Right lobe of liver (tissue), 4 donors: ENCODE measurements around the gene TTF1.

ENCODE experiments used
- POLR2A ChIP-seq: fragments of 450-650 bp; IDR thresholded peaks from one replicate; pipeline ENCODE4 v1.6.1; 2017; ENCODE audit warnings: antibody characterized with exemption, mild to moderate bottlenecking
- TF ChIP-seq, protein P1 (sequence below), 4 donors: fragments of 200-600 bp in 3 of 4; fragments of 450-650 bp in 1 of 4; IDR thresholded peaks; one replicate each; pipeline versions ENCODE4 v1.5.1 to v1.8.0; 2016 to 2022; ENCODE audit warnings: antibody characterized with exemption in 4 of 4, mild to moderate bottlenecking in 2 of 4
- donor health status: DM: no; HTN: no; CAD: no.
- donor health status: DM: no; HTN: no; CAD: no.
- donor health status: DM: no; HTN: yes; CAD: no.

DNA sequence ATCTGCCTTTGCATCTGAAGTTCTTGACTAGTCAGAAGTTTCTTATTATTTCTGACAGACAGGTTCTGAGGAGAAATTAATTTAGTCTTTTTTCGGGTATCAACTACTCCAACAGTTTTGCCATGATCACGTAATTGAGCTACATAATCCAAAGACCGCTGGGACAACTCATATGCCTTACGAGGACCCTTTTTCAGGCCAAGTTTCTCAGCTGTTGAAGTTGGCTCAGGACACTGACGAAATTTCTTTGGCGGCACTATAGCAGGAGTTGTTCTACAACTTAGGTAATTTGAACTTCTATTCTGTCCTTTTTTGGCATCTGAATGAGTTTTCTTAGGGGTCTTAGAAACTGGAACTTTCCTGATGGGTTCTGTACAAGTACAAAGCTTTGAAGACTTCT, 79.1 kb downstream of the TTF1 start:
- TF ChIP-seq, protein P1, sequence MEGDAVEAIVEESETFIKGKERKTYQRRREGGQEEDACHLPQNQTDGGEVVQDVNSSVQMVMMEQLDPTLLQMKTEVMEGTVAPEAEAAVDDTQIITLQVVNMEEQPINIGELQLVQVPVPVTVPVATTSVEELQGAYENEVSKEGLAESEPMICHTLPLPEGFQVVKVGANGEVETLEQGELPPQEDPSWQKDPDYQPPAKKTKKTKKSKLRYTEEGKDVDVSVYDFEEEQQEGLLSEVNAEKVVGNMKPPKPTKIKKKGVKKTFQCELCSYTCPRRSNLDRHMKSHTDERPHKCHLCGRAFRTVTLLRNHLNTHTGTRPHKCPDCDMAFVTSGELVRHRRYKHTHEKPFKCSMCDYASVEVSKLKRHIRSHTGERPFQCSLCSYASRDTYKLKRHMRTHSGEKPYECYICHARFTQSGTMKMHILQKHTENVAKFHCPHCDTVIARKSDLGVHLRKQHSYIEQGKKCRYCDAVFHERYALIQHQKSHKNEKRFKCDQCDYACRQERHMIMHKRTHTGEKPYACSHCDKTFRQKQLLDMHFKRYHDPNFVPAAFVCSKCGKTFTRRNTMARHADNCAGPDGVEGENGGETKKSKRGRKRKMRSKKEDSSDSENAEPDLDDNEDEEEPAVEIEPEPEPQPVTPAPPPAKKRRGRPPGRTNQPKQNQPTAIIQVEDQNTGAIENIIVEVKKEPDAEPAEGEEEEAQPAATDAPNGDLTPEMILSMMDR (IDR thresholded peaks at IDR 0.05), result no peak
- TF ChIP-seq POLR2A, result no peak
